Measurements from ENCODE around the gene NXPH4.

GRCh38 chr12:57260366-57260765 is 43.8 kb downstream of the NXPH4 start:
- TF ChIP-seq CTCF (IDR thresholded peaks at IDR 0.05): no peak
- no peak for TF ChIP-seq POLR2A (IDR thresholded peaks at IDR 0.05)

All from esophagus squamous epithelium (tissue), 4 donors.